HG02798 (cell line): ENCODE results near the gene DIP2C.
"Not testable (repeated sequence)": the region's sequence is repeated elsewhere in the genome, so short reads cannot be mapped to it uniquely, and the experiment has no call there.

Experiments
- ATAC-seq: cut with Tn5 transposase; IDR thresholded peaks from one replicate; pipeline ENCODE4 v1.9.1; 2021; ENCODE audit warnings: mild to moderate bottlenecking; ENCODE audit not compliant: unreplicated experiment, poor library complexity

Gene DIP2C

DNA sequence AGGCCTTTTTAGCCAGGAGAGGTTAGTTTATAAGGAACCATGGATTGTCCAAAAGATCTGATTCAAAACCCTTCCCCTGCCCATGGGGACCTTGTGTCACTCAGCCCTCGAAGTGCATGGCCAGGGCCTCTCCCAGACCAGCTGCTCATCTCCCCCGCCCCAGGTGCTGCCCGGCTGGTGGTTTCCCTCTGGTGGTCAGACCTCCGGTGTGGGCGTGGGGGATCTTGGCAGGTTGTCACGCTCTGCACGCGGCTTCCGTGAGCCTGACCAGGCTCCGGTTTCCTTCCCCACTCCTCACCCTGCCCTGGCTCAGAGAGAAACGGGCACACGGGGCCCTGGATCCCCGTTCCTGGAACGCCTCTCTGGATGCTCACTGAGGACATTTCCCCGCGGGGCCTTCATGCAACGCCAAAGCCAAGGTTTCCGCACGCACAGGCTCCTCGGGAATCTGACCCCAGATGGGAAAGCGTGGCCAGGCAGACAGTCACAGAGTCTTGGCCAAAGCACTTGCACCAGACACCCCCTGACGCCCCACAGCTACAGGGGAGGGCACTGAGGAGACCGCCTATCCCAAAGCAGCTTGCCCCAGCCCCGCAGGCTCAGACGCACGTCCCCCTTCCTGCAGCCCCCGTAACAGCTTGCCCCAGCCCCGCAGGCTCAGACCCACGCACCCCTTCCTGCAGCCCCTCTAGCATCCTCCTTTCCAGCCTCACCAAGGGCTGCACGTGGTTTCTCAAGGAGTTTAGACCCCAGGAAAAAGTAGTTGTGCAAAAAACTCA is 7.8 kb upstream of the DIP2C start:
- ATAC-seq: no peak

DNA sequence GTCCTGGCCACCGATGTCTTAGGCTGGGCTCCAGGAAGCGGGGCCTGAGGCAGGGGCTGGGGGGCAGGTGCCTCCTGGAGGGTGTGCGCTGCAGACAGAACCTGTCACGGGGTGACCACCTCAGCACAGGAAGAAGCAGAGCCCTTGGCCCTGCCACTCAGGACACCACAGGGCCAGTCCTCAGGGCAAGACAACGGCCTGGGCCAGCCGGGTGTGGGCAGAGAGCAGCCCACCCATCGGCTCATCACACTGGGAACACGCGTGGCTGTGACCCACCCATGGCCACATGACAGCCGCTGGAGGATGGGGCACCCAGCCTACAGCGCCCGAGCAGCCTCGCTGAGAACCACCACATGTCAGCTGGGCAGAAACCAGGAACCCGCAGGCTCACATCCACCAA is 5.9 kb upstream of the DIP2C start:
- no peak for ATAC-seq

DNA sequence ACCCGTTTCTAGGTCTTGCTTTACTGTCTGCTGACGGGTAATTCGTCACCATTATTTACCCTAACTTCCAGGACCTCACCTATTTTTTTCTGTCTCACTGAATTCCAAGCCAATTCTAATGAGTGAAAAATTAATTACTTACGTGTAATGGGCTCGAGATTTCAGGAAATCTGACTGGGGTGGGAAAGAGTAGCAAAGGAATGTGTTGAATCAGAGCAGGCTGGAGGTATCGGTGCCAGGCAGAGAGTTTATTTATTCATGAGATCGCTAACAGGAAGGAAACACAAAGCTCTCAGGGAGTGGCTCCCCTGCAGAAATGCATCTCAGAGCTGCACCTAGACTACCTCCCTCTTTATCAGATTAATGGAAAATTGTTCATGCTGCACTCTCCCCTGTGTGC is 4.0 kb upstream of the DIP2C start:
- no peak for ATAC-seq

- no peak for ATAC-seq
Measured at GRCh38 chr10:692682-693351, 3.3 kb upstream of the DIP2C start.

- no peak for ATAC-seq
Measured at GRCh38 chr10:691216-691615, 1.7 kb upstream of the DIP2C start.

DNA sequence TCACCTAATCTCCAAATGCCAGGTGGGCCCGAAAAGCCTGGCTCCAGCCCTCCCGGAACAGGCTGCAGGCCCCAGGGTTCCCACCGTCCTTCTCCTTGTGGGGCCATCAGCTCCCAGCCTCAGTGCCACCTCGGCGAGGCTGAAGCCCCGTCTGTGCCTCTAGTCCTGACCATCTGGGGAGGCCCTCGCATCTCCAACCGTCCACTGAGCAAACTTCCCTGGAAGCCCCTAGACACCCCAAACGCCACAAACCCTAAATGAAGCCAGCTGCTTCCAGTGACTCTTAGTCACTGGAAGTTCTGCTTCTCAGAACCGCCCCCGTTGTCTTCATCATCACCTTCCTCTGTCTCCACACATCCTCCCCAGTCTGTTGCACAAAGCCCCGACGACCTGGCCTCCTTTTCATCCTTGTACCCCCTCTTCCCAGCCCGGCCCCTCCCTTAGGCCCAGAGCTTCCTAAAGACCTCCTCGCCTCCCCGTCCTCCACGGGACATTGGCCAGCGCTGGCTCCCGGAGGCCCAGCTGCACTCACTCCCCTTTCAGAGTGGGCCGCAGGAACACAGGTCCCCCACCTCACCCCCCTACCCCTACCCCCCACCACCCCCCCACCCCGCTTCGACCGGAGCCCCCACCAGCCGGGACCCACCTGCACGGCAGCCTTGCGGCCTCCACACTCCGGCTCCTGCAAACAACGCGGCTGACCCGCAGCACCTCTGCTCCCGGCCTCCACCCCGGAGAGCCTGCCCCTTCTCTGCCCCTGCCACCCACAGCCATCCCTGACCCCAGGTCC is 1.1 kb upstream of the DIP2C start:
- no peak for ATAC-seq

- no peak for ATAC-seq
Measured at GRCh38 chr10:689121-689451, 382 bp downstream of the DIP2C start.

DNA sequence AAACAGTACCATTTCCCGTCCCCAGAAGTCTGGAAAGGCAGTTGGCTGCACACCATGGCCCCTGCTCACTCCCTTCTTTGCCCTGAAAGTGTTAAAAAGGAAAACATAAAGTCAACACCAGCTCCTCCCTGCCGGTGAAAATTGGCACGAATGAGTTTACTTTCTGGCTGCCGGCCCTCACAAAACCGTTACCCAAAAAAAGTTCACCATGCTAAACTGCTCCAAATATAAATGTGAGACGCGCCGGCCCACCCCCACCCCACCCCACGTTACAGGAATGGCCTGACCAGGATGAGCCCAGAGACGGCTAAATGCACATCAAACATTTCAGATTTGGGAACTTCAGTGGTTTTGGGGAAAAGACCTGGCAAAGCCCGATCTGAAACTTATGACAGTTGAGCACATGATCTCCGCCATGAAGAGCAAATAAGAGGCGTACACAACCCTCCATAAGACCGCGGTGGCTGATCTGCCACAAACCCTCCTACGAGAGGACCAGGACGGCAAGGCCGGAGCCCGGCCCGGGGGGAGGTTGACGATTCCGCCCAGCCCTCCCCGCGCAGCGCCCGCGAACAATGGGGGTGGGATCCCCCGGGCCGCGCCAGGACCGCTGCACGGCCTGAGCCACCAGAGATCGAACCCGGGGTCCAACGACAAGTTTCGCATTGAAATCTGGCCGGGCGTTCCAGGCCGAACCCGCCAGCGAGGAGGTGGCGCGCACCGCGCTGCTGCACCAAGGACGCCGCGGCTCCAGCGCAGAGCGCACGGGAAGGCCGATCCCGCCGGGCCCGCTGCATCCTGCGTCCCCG is 952 bp downstream of the DIP2C start:
- ATAC-seq: no peak

- ATAC-seq: no peak
Measured at GRCh38 chr10:687583-688311, 1.7 kb downstream of the DIP2C start.

GRCh38 chr10:686155-686931 is 3.1 kb downstream of the DIP2C start:
- no peak for ATAC-seq

DNA sequence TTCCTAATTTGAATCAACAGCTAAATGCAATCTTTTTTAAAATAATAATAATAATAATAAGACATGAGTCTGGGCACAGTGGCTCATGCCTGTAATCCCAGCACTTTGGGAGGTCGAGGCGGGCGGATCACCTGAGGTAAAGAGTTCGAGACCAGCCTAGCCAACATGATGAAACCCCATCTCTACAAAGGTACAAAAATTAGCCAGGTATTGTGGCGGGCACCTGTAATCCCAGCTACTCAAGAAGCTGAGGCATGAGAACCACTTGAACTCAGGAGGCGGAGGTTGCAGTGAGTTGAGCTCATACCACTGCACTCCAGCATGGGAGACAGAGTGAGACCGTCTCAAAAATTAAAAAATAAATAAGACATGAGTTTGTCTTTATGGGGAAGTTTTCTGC is 3.9 kb downstream of the DIP2C start:
- no peak for ATAC-seq

- ATAC-seq: no peak
Measured at GRCh38 chr10:683448-684071, 5.9 kb downstream of the DIP2C start.

DNA sequence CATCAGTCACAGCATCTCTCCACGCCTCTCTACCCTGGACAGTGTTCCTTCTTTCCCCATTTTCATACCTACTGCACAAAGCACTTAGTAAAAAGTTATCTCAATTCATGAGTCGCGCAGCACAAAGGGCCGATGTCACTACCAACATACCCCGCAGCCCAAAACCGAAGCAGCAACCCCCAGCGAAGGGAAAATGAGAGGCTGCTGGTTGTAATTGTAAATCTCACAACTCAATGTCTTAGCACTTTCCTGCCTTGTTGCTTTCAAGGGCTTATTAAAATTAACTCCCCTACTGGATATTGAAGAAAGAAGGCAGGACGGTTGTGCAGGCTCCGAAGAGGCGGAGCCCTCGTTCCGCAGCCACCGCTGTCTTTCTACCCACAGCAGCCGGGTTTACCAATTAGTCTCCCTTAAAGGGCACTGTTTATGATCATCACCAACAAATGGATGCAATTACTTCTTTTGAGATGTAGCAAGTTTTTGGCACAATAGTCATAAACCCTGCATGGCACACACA is 6.5 kb downstream of the DIP2C start:
- no peak for ATAC-seq

GRCh38 chr10:681670-682318 is 7.7 kb downstream of the DIP2C start:
- no peak for ATAC-seq

GRCh38 chr10:680745-681144 is 8.7 kb downstream of the DIP2C start:
- no peak for ATAC-seq

- ATAC-seq: no peak
Measured at GRCh38 chr10:680146-680545, 9.3 kb downstream of the DIP2C start.

DNA sequence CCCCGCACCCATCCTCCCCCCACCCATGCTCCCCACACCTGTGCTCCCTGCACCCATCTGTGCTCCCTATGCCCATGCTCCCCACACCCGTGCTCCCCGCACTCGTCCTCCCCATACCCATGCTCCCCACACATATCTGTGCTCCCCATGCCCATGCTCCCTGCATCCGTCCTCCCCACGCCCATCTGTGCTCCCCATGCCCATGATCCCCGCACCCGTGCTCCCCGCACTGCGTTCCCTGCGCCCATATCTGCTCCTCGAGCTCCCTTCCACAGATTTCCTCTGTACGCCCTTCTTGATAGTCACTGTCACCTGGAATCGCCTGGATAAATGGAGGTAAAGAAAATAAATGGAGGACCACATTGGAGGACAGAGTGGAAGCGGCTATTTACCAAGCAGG is 9.9 kb downstream of the DIP2C start:
- no peak for ATAC-seq

GRCh38 chr10:678662-679005 is 10.8 kb downstream of the DIP2C start:
- not testable (repeated sequence) for ATAC-seq
